MCF 10A (cell line): ENCODE results near the gene PRUNE2. TPM values are rescaled to one million over a fixed set of nuclear protein-coding genes. Genes with fewer than 3 reads are reported as not detected.

ENCODE experiments used
- BruUV-seq: library from RNA; stranded (reverse); fragments of 400-500 nt; replicated peaks from 2 replicates; lab custom pipeline; 2021; lab: Mats Ljungman, UMichigan
- CTCF ChIA-PET: fragments of 300-600 bp; sonication (Branson Sonifier 250); formaldehyde crosslinking; extraction: SDS; loops from one replicate; lab custom pipeline; 2021; ENCODE audit warnings: antibody characterized with exemption, inconsistent platforms; lab: Yijun Ruan, JAX
- POLR2A ChIA-PET: fragments of 300-600, 350-650 bp; sonication (Branson Sonifier 250); formaldehyde crosslinking; extraction: SDS; loops from one replicate; lab custom pipeline; 2020; ENCODE audit warnings: antibody characterized with exemption, inconsistent platforms; lab: Yijun Ruan, JAX
- DNase-seq: peaks from one replicate; pipeline ENCODE4 v3.0.0-alpha.2; 2018; ENCODE audit not compliant: unreplicated experiment
- H3K27ac Mint-ChIP-seq: one replicate; pipeline ENCODE4 v1.8.0; 2022; ENCODE audit warnings: mild to moderate bottlenecking, low read depth, mixed read lengths; ENCODE audit not compliant: unreplicated experiment
- H3K27me3 Mint-ChIP-seq: one replicate; pipeline ENCODE4 v1.8.0; 2022; ENCODE audit warnings: mixed read lengths; ENCODE audit not compliant: insufficient read depth, unreplicated experiment
- H3K36me3 Mint-ChIP-seq: one replicate; pipeline ENCODE4 v1.8.0; 2022; ENCODE audit warnings: mild to moderate bottlenecking, moderate library complexity, mixed read lengths; ENCODE audit not compliant: insufficient read depth, unreplicated experiment
- H3K4me1 Mint-ChIP-seq: one replicate; pipeline ENCODE4 v1.8.0; 2022; ENCODE audit warnings: mixed read lengths; ENCODE audit not compliant: insufficient read depth, unreplicated experiment
- H3K4me3 Mint-ChIP-seq: one replicate; pipeline ENCODE4 v1.8.0; 2022; ENCODE audit warnings: mild to moderate bottlenecking, moderate library complexity, mixed read lengths; ENCODE audit not compliant: unreplicated experiment
- H3K9me3 Mint-ChIP-seq: one replicate; pipeline ENCODE4 v1.8.0; 2022; ENCODE audit warnings: mixed read lengths; ENCODE audit not compliant: unreplicated experiment
- intact Hi-C: fragments of 100-400 bp; cut with micrococcal nuclease; formaldehyde crosslinking; loops from 2 replicates; pipeline ENCODE4 v1.14.1; 2022
- total RNA-seq: library from RNA; stranded (reverse); gene quantifications from 2 replicates; pipeline ENCODE4 v1.2.3, GENCODE V29; 2022
- TF ChIP-seq, protein P1 (sequence below): fragments of 200-600 bp; IDR thresholded peaks from one replicate; pipeline ENCODE4 v1.8.0; 2022; ENCODE audit warnings: antibody characterized with exemption, mild to moderate bottlenecking; ENCODE audit not compliant: unreplicated experiment

PRUNE2 gene
- total RNA-seq, 1 experiment from 2014 or later, result 0.63 TPM

DNA sequence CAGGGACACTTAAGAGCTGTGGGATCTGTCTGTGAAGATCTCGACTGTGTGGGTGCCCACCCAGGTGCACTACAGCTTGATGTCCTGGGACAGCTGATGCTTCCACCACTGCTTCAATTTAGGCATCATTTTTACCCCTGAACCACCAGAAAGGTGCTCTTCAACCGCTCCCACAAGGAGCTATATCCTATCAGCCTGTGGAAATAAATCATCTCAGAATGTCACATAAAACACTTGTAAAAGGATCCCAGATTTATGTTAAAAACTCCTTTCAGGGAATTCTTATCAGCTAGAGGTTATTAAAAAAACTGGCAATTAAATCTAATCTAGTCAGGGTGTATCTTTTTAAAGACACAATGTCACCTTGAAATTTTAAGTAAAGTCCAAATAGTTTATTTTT lies 224.4 kb downstream of the PRUNE2 start:
- TF ChIP-seq, protein P1, sequence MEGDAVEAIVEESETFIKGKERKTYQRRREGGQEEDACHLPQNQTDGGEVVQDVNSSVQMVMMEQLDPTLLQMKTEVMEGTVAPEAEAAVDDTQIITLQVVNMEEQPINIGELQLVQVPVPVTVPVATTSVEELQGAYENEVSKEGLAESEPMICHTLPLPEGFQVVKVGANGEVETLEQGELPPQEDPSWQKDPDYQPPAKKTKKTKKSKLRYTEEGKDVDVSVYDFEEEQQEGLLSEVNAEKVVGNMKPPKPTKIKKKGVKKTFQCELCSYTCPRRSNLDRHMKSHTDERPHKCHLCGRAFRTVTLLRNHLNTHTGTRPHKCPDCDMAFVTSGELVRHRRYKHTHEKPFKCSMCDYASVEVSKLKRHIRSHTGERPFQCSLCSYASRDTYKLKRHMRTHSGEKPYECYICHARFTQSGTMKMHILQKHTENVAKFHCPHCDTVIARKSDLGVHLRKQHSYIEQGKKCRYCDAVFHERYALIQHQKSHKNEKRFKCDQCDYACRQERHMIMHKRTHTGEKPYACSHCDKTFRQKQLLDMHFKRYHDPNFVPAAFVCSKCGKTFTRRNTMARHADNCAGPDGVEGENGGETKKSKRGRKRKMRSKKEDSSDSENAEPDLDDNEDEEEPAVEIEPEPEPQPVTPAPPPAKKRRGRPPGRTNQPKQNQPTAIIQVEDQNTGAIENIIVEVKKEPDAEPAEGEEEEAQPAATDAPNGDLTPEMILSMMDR, result no peak
- H3K4me3 Mint-ChIP-seq, result no peak overlapping the region
- ChIA-PET CTCF (interaction anchor here (0.6 kb wide), 3 partner anchors 60 to 361 kb away, joined by 3 to 6 read pairs (median 3); no protein-coding TSS in a partner anchor), POLR2A (no interaction called here)
- no peak overlapping the region for H3K27ac Mint-ChIP-seq
- no peaks in the 10 kb centered on the region for H3K36me3 Mint-ChIP-seq
- intact Hi-C loops, result no loop called here
- no peak for DNase-seq
- BruUV-seq, result no TSS peak
- no peaks in the 10 kb centered on the region for H3K27me3 Mint-ChIP-seq
- no peaks in the 10 kb centered on the region for H3K9me3 Mint-ChIP-seq
- H3K4me1 Mint-ChIP-seq, result no peaks in the 10 kb centered on the region

DNA sequence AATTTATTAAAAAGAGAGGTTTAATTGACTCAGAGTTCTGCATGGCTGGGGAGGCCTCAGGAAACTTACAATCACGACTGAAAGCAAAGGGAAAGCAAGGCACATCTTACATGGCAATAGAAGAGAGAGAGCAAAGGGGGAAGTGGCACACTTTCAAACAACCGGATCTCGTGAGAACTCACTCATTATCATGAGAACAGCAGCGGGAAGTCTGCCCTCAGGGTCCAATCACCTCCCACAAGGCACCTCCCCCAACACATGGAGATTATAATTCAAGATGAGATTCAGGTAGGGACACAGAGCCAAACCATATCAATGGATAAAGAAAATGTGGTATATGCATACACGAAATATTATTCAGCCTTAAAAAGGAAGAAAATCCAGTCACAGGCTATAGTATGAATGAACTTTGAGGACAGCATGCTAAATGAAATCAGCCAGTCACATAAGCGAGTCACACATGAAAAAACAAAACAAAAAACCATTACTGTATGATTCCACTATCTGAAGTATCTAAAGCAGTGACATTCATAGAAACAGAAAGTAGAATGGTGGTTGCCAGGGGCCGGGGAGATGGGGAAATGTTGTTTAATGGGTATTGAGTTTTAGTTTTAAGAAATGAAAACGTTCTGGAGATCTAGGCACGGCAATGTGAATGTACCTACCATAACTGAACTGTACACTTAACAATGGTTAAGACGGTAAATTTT lies 225.0 kb downstream of the PRUNE2 start:
- intact Hi-C loops, result no loop called here
- Mint-ChIP-seq H3K4me3 (no peak overlapping the region), H3K27me3 (no peaks in the 10 kb centered on the region), H3K27ac (no peak overlapping the region), H3K4me1 (no peaks in the 10 kb centered on the region), H3K9me3 (no peaks in the 10 kb centered on the region), H3K36me3 (no peaks in the 10 kb centered on the region)
- no peak for DNase-seq
- no TSS peak for BruUV-seq
- ChIA-PET CTCF (interaction anchor here (0.6 kb wide), 2 partner anchors 157 to 360 kb away, joined by 3 to 6 read pairs; no protein-coding TSS in a partner anchor), POLR2A (no interaction called here)
- TF ChIP-seq, protein P1, result no peak

DNA sequence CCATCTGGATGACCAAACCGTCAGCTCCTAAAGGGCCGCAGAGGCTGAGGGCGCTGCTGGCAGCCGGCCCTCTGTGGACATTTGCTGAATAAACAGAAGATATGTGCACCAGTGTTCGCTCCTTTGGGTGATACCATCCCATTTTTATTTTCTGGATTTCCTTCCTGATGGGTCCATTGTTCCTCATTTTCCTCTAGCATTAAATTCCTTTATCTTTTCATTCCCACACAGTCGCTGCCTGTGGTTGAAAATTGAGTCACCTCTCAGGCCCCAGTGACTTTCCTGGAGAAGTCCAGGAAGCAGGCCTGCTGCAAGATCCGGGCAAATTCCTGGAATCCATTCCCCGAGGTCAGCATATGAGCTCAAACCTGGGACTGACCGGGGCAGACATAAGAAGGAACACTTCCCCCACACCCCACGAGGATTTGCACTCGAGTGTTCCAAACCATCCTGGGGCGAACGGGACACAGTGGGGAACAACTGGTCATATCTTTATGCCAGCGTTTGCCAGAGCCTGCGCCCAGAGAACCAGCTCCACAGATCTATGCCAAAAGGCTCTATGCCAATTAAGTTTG lies 228.3 kb downstream of the PRUNE2 start:
- TF ChIP-seq, protein P1, result no peak
- H3K4me3 Mint-ChIP-seq, result no peak overlapping the region
- no peaks in the 10 kb centered on the region for H3K27me3 Mint-ChIP-seq
- no peaks in the 10 kb centered on the region for H3K9me3 Mint-ChIP-seq
- H3K4me1 Mint-ChIP-seq, result no peaks in the 10 kb centered on the region
- intact Hi-C loops, result no loop called here
- no peaks in the 10 kb centered on the region for H3K36me3 Mint-ChIP-seq
- BruUV-seq, result no TSS peak
- POLR2A ChIA-PET, result no interaction called here
- no peak overlapping the region for H3K27ac Mint-ChIP-seq
- CTCF ChIA-PET, result interaction anchor here (0.8 to 2.8 kb wide), 4 partner anchors 11 to 27 kb away, joined by 3 to 12 read pairs (median 8); no protein-coding TSS in a partner anchor
- DNase-seq, result no peak

DNA sequence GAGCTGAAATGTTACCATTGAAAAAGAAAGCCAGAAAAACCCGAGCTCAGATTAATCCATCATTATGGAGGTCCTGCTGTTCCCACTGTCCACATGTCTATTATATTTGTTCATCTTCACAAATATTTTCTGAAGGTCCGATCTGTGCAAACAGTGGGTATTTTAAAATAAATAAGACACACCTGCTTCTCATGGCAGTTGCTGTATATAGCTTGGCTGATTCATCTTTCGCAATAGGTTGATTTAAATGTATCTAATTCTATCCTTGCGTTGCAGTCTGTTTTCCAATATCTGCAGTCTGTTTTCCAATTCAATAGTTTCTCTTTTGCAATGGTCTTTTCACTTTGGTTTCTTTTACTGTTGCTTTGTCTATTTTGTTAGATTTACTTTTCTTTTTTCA lies 229.1 kb downstream of the PRUNE2 start:
- no TSS peak for BruUV-seq
- Mint-ChIP-seq H3K9me3 (no peaks in the 10 kb centered on the region), H3K4me1 (no peaks in the 10 kb centered on the region), H3K27ac (no peak overlapping the region), H3K27me3 (no peaks in the 10 kb centered on the region), H3K36me3 (no peaks in the 10 kb centered on the region), H3K4me3 (no peak overlapping the region)
- intact Hi-C loops, result no loop called here
- CTCF ChIA-PET, result interaction anchor here (1.0 to 2.8 kb wide), 5 partner anchors 10 to 28 kb away, joined by 3 to 12 read pairs (median 3); no protein-coding TSS in a partner anchor
- no peak for DNase-seq
- TF ChIP-seq, protein P1, result no peak
- POLR2A ChIA-PET, result no interaction called here
